GM12878 (cell line): ENCODE results near the gene NAT14. TPM values are rescaled to one million over a fixed set of nuclear protein-coding genes. Genes with fewer than 3 reads are reported as not detected.

ENCODE experiments used
- ATAC-seq: fragments of 200-7000 bp; cut with Tn5 transposase; 3 replicates; pipeline ENCODE4 v1.9.1; 2020; ENCODE audit warnings: mild to moderate bottlenecking, moderate library complexity
- BruUV-seq: library from RNA; stranded (reverse); fragments of 400-500 nt; replicated peaks from 2 replicates; lab custom pipeline; 2021; lab: Mats Ljungman, UMichigan
- CTCF ChIA-PET: fragments of 300-600 bp; sonication (Branson Sonifier 250); formaldehyde crosslinking; extraction: SDS; loops from one replicate; lab custom pipeline; 2021; ENCODE audit warnings: inconsistent platforms; lab: Yijun Ruan, JAX
- POLR2A ChIA-PET: fragments of 350-600 bp; formaldehyde crosslinking; extraction: SDS; loops from one replicate; lab custom pipeline; 2021; ENCODE audit warnings: inconsistent platforms; lab: Charles Lee
- RAD21 ChIA-PET: fragments of 300-600 bp; sonication (Branson Sonifier 250); formaldehyde crosslinking; loops from one replicate; lab custom pipeline; 2023; ENCODE audit warnings: antibody characterized with exemption; ENCODE audit not compliant: unreplicated experiment; lab: Charles Lee
- SMC1A ChIA-PET: fragments of 300-600 bp; sonication (Branson Sonifier 250); formaldehyde crosslinking; loops from one replicate; lab custom pipeline; 2023; ENCODE audit not compliant: unreplicated experiment, uncharacterized antibody; lab: Charles Lee
- DNase-seq: peaks from one replicate; pipeline ENCODE4 v3.0.0-alpha.2; 2011; ENCODE audit warnings: low read depth, low spot score
- FAIRE-seq: peaks from 3 replicates; lab custom pipeline; 2011; peaks lifted over from hg19 to GRCh38; lab: Jason Lieb, UNC
- H2AFZ ChIP-seq: 2 replicates; pipeline ENCODE4 v1.6.0; 2011; ENCODE audit warnings: low read depth, low read length, control low read depth; ENCODE audit not compliant: control insufficient read depth
- H3K27ac ChIP-seq: 2 replicates; pipeline ENCODE4 v1.5.1; 2011; ENCODE audit warnings: control low read depth; ENCODE audit not compliant: control insufficient read depth, insufficient read depth
- H3K27me3 ChIP-seq, 2 experiments: replicated peaks in 1 of 2; 2 replicates each; pipeline versions ENCODE4 v1.6.0 to v1.6.1; 2011; ENCODE audit warnings: low read length in 1 of 2; ENCODE audit not compliant: control insufficient read depth in 2 of 2, insufficient read depth in 2 of 2
- H3K36me3 ChIP-seq, 2 experiments: 2 replicates each; pipeline ENCODE4 v1.5.1; 2011; ENCODE audit warnings: low read length in 1 of 2; ENCODE audit not compliant: control insufficient read depth in 2 of 2, insufficient read depth in 2 of 2
- H3K4me1 ChIP-seq: 2 replicates; pipeline ENCODE4 v1.6.1; 2011; ENCODE audit warnings: mild to moderate bottlenecking, low read length, moderate library complexity, mixed read lengths; ENCODE audit not compliant: control insufficient read depth, insufficient read depth
- H3K4me2 ChIP-seq: 2 replicates; pipeline ENCODE4 v1.6.0; 2011; ENCODE audit warnings: control low read depth; ENCODE audit not compliant: control insufficient read depth, insufficient read depth
- H3K4me3 ChIP-seq: fragments of 200-600 bp; sonication (generic); 2 replicates; pipeline ENCODE4 v1.5.1; 2016
- H3K79me2 ChIP-seq: 2 replicates; pipeline ENCODE4 v1.6.0; 2011; ENCODE audit warnings: low read length; ENCODE audit not compliant: control insufficient read depth, insufficient read depth
- H3K9ac ChIP-seq: 2 replicates; pipeline ENCODE4 v1.8.0; 2011; ENCODE audit warnings: low read length, control low read depth, mixed read lengths; ENCODE audit not compliant: control insufficient read depth, insufficient read depth
- H3K9me3 ChIP-seq: replicated peaks from 3 replicates; pipeline ENCODE4 v1.5.1; 2011; ENCODE audit warnings: mild to moderate bottlenecking, low read length; ENCODE audit not compliant: control insufficient read depth, insufficient read depth
- H4K20me1 ChIP-seq: 2 replicates; pipeline ENCODE4 v1.6.0; 2011; ENCODE audit not compliant: control insufficient read depth, insufficient read depth
- ASH2L ChIP-seq: fragments of 300-600, 200-600 bp; sonication (generic); IDR thresholded peaks from 2 replicates; pipeline ENCODE4 v1.6.1; 2017; ENCODE audit warnings: low read depth, mild to moderate bottlenecking, borderline replicate concordance
- CEBPB ChIP-seq, 2 experiments: fragments of 150-350 bp in 1 of 2; IDR thresholded peaks; 2 replicates each; pipeline ENCODE4 v1.6.1; 2012 to 2014; ENCODE audit warnings: low read depth in 2 of 2, low read length in 2 of 2, borderline replicate concordance in 1 of 2, inconsistent platforms in 1 of 2
- MYB ChIP-seq: fragments of 150-350 bp; IDR thresholded peaks from 2 replicates; pipeline ENCODE4 v1.6.1; 2014; ENCODE audit warnings: mild to moderate bottlenecking, low read depth, low read length, borderline replicate concordance
- NFYB ChIP-seq: IDR thresholded peaks from 2 replicates; pipeline ENCODE4 v1.6.1; 2011; ENCODE audit warnings: low read depth, mild to moderate bottlenecking, low read length, improper control_type of control experiment, moderate library complexity; ENCODE audit not compliant: insufficient read depth
- NR2C1 ChIP-seq: fragments of 450-650 bp; IDR thresholded peaks from 2 replicates; pipeline ENCODE4 v1.6.1; 2017; ENCODE audit warnings: antibody characterized with exemption, mild to moderate bottlenecking, moderate library complexity
- RELB ChIP-seq: fragments of 450-650 bp; IDR thresholded peaks from 2 replicates; pipeline ENCODE4 v1.6.1; 2017; ENCODE audit warnings: low read depth, mild to moderate bottlenecking, moderate library complexity
- RFX5 ChIP-seq: IDR thresholded peaks from 2 replicates; pipeline ENCODE4 v1.6.1; 2011; ENCODE audit warnings: low read depth, low read length, improper control_type of control experiment
- RUNX3 ChIP-seq: IDR thresholded peaks from 2 replicates; pipeline ENCODE4 v1.6.1; 2012; ENCODE audit warnings: low read length, inconsistent platforms
- TCF7 ChIP-seq: IDR thresholded peaks from 2 replicates; pipeline ENCODE4 v1.6.1; 2014; ENCODE audit warnings: antibody characterized with exemption, borderline replicate concordance
- WRNIP1 ChIP-seq: IDR thresholded peaks from 2 replicates; pipeline ENCODE4 v1.6.1; 2011; ENCODE audit warnings: low read depth, low read length, improper control_type of control experiment, borderline replicate concordance
- WGBS: methylation state at CpG from one replicate; pipeline ENCODE4 v1.1.6; 2016; ENCODE audit warnings: low lambda C conversion rate; ENCODE audit not compliant: insufficient replicate concordance, insufficient coverage; ENCODE audit errors: missing lambda C conversion rate; 5-methylcytosine and 5-hydroxymethylcytosine counted together
- in situ Hi-C: fragments of 300-500 bp; cut with MboI; formaldehyde crosslinking; loops from 9 replicates; pipeline ENCODE4 v1.14.3; 2018; ENCODE audit warnings: mixed read lengths
- intact Hi-C: fragments of 100-400 bp; cut with micrococcal nuclease; formaldehyde crosslinking; loops from one replicate; pipeline ENCODE4 v1.14.2; 2022; ENCODE audit not compliant: unreplicated experiment
- polyA plus RNA-seq, 11 experiments: library from polyadenylated mRNA; depleted of rRNA in 4 of 11; unstranded in 6 of 11; stranded (reverse) in 5 of 11; fragments of >200 nt; fragmentation: Nextera tagmentation in 4 of 11; fragmentation: Illumina TruSeq in 1 of 11; extraction: Ambion mirVana in 4 of 11; extraction: Trizol in 1 of 11; gene quantifications; 1 replicate in 1 of 11; 2 replicates in 10 of 11; pipeline versions ENCODE4 v1.2.1 to v1.2.3, GENCODE V29; 2011 to 2016; ENCODE audit warnings: inconsistent platforms in 2 of 11, missing spikeins in 2 of 11, low read depth in 1 of 11
- total RNA-seq, 4 experiments: library from RNA; depleted of rRNA in 3 of 4; stranded (reverse); fragments of >200 nt in 3 of 4; fragmentation: Illumina TruSeq in 1 of 4; extraction: Trizol in 1 of 4; gene quantifications; 2 replicates each; pipeline versions ENCODE4 v1.2.1 to v1.2.3, GENCODE V29; 2013 to 2021

Gene NAT14
- total and polyA plus RNA-seq, 10 of the 15 experiments (the other 5 are each of a cell fraction or from before 2014, with no cell fraction given): 0.87 to 23.6 (median 9.7) TPM

- ChIA-PET CTCF (interaction anchor here (2.9 to 4.8 kb wide), 3 partner anchors 11 to 167 kb away, joined by 28 to 88 read pairs (median 34); partner anchors contain the start of gene ZNF628), SMC1A (interaction anchor here (2.3 kb wide), 1 partner anchor 39 kb away, joined by 19 read pairs; no protein-coding TSS in a partner anchor), RAD21 (no interaction called here), POLR2A (interaction anchor here (2.6 kb wide), 1 partner anchor 10 kb away, joined by 8 read pairs; the partner anchor contains the start of gene ZNF628)
- H3K4me2 ChIP-seq: no peak overlapping the region
- ATAC-seq: no peak
- intact Hi-C loops: loop anchor here (5.0 kb wide), 1 partner anchor 167 kb away; no protein-coding TSS in a partner anchor
- H3K4me3 ChIP-seq: no peak overlapping the region
- H4K20me1 ChIP-seq: no peaks in the 10 kb centered on the region
- no TSS peak for BruUV-seq
- no peak overlapping the region for H2AFZ ChIP-seq
- in situ Hi-C loops: no loop called here
- H3K9ac ChIP-seq: no peak overlapping the region
- no peaks in the 10 kb centered on the region for H3K27me3 ChIP-seq
- H3K9me3 ChIP-seq: no peaks in the 10 kb centered on the region
- H3K36me3 ChIP-seq: no peaks in the 10 kb centered on the region
- TF ChIP-seq MYB (no peak), CEBPB (IDR thresholded peaks at IDR 0.05; ENCODE audit: borderline replicate concordance in 1 of 2, low read depth in 2 of 2, low read length in 2 of 2) (no peak), NR2C1 (no peak)
- DNase-seq: no peak
- WGBS: 63% methylated on average over 11 of the region's 11 CpGs
- no peak overlapping the region for H3K27ac ChIP-seq
- FAIRE-seq: no peak
- H3K4me1 ChIP-seq: no peaks in the 10 kb centered on the region
- H3K79me2 ChIP-seq: peaks cover 3% of the 10 kb centered on the region
Observed at GRCh38 chr19:55465460-55466240, 19.3 kb upstream of the NAT14 start.

GRCh38 chr19:55466241-55466614, 18.8 kb upstream of the NAT14 start:
- Histone ChIP-seq H3K36me3 (no peaks in the 10 kb centered on the region), H3K9ac (no peak overlapping the region), H3K9me3 (no peaks in the 10 kb centered on the region), H3K27me3 (no peaks in the 10 kb centered on the region)
- TF ChIP-seq TCF7 (no peak), RELB (no peak), NFYB (no peak), ASH2L (no peak), RFX5 (no peak), WRNIP1 (no peak), RUNX3 (no peak)
- TF ChIP-seq, all 136 proteins: peak for 0
- no peaks in the 10 kb centered on the region for H4K20me1 ChIP-seq
- H3K79me2 ChIP-seq: peaks cover 2% of the 10 kb centered on the region
- ATAC-seq (no peak), DNase-seq (no peak), FAIRE-seq (no peak)
- no peaks in the 10 kb centered on the region for H3K4me1 ChIP-seq
- H3K4me2 ChIP-seq: no peak overlapping the region
- CTCF ChIA-PET: interaction anchor here (0.6 to 4.8 kb wide), 8 partner anchors 10 to 684 kb away, joined by 3 to 88 read pairs (median 6); partner anchors contain the start of genes TMEM238 and ZNF628
- no TSS peak for BruUV-seq
- POLR2A ChIA-PET: interaction anchor here (2.6 kb wide), 1 partner anchor 10 kb away, joined by 8 read pairs; the partner anchor contains the start of gene ZNF628
- SMC1A ChIA-PET: interaction anchor here (1.6 to 2.3 kb wide), 3 partner anchors 11 to 165 kb away, joined by 6 to 19 read pairs (median 8); partner anchors contain the start of gene ZNF628
- intact Hi-C loops: loop anchor here (5.0 kb wide), 1 partner anchor 166 kb away; no protein-coding TSS in a partner anchor
- H3K27ac ChIP-seq: no peak overlapping the region
- no peak overlapping the region for H2AFZ ChIP-seq
- in situ Hi-C loops: no loop called here
- WGBS: 55% methylated on average over 4 of the region's 4 CpGs
- RAD21 ChIA-PET: interaction anchor here (1.6 to 2.8 kb wide), 3 partner anchors 10 to 166 kb away, joined by 13 to 34 read pairs (median 17); partner anchors contain the start of gene ZNF628
- no peak overlapping the region for H3K4me3 ChIP-seq
